Activated CD4-positive, alpha-beta memory T cell treated with anti-CD3 and anti-CD28 coated beads for 36 hours (primary cell): Measurements from ENCODE around the gene GNAZ. TPM values are rescaled to one million over a fixed set of nuclear protein-coding genes. Genes with fewer than 3 reads are reported as not detected.

Experiments
- CTCF ChIA-PET: fragments of 350-600 bp; sonication (Branson Sonifier 250); formaldehyde crosslinking; loops from one replicate; lab custom pipeline; 2021; ENCODE audit warnings: antibody characterized with exemption, inconsistent platforms; lab: Charles Lee
- POLR2A ChIA-PET: fragments of 350-600 bp; sonication (Branson Sonifier 250); formaldehyde crosslinking; loops from one replicate; lab custom pipeline; 2021; ENCODE audit warnings: antibody characterized with exemption; lab: Charles Lee
- DNase-seq: peaks from one replicate; pipeline ENCODE4 v3.0.0-alpha.2; 2020
- H3K27ac Mint-ChIP-seq: one replicate; pipeline ENCODE4 v1.8.0; 2021; ENCODE audit warnings: mixed read lengths
- H3K27me3 Mint-ChIP-seq: one replicate; pipeline ENCODE4 v1.8.0; 2021; ENCODE audit warnings: mixed read lengths
- H3K36me3 Mint-ChIP-seq: one replicate; pipeline ENCODE4 v1.8.0; 2021; ENCODE audit warnings: mixed read lengths
- H3K4me1 Mint-ChIP-seq: one replicate; pipeline ENCODE4 v1.8.0; 2021; ENCODE audit warnings: low read depth, mixed read lengths
- H3K4me3 Mint-ChIP-seq: one replicate; pipeline ENCODE4 v1.8.0; 2021; ENCODE audit warnings: mild to moderate bottlenecking, mixed read lengths
- H3K9me3 Mint-ChIP-seq: one replicate; pipeline ENCODE4 v1.8.0; 2021; ENCODE audit warnings: mixed read lengths
- intact Hi-C: fragments of 100-400 bp; cut with micrococcal nuclease; formaldehyde crosslinking; loops from one replicate; pipeline ENCODE4 v1.15.1; 2023
- total RNA-seq, 2 experiments: library from RNA; stranded (reverse); gene quantifications; one replicate each; pipeline ENCODE4 v1.2.3, GENCODE V29; 2021

Gene GNAZ
- total RNA-seq, 2 experiments from 2014 or later = 1.6 to 2.2 TPM

DNA sequence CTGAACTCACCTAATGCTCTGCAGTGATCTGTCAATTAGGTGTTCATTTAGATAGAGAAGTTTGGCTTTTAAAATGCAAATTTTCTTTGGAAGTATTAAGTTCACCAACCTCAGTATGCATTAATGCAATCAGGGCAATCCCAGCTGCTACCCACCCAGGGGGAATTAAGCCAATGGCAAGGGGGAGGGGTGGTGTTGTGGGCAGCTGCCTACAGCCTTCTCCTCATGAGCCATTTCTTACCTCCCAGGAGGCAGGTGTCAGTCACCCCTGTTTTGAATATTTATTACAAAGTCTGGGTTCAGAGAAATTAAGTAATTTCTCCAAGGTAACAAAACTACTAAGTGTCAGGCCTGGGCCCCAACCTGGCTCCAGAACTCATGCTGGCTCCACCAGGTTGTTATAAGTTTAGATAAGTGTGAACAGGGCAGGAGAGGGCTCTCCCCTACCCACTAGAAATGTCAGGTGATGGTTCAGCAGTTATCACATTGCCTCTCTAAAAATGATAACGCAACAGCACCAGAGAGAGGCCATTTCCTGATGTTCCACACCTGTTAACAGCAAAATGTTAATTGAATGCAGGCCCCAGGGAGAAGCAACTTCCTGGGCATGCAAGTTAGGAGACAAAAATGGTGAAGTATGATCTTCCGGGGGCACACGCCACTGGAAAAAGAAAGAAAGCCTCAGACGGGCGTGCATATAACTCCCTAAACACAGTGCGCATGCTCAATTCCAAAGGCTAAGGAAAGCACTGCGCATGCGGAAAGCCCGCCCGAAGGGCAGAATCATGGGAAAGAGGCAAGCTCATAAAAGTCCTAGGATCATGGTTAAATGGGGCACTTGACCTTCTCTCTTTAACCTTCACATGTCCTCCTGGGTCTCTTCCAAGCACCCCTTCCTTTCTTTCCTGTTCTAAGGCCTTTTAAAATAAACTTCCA is 35.4 kb upstream of the GNAZ start:
- Mint-ChIP-seq H3K36me3 (no peaks in the 10 kb centered on the region), H3K27ac (no peak overlapping the region), H3K4me3 (no peak overlapping the region), H3K4me1 (peaks cover 7% of the 10 kb centered on the region), H3K9me3 (no peaks in the 10 kb centered on the region), H3K27me3 (peaks cover 20% of the 10 kb centered on the region)
- ChIA-PET POLR2A (no interaction called here), CTCF (interaction anchor here (2.5 kb wide), 1 partner anchor 75 kb away, joined by 7 read pairs; no protein-coding TSS in a partner anchor)
- no peak for DNase-seq
- intact Hi-C loops = no loop called here

DNA sequence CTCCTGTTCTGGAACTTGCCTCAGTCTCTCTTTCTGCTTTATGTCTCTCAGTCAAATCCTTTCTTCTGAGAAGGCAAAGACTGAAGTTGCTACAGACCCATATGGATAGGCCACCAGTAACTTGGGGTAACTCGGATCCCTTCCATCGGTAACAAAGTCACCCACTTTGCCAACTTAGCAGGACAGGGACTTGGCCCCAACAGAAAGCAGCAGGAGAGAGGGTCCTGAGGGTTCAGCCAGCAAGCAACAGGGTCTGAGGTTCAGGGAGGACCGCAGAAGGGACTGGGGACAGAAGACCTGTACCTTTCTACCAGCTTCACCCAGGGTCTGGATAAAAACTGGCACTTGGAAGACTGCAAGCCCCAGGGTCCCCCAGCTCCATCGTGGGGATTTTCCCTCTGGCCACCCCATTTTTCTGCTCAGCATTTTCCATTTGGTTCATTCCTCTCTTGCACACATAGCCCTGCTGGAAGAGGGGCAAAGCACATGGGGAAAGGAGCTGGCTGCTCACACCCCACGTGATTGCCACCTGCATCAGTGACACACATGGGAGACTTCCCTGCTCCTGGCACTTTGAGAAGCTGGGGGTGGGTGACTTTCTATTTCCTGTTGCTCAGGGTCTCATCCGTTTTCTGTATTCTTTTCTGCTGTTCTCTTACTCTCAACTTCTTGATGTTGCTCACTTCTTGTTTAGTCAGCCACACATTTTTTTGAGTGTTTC is 34.6 kb upstream of the GNAZ start:
- POLR2A ChIA-PET = interaction anchor here (1.3 kb wide), 1 partner anchor 23 kb away, joined by 5 read pairs; no protein-coding TSS in a partner anchor
- peaks cover 20% of the 10 kb centered on the region for H3K27me3 Mint-ChIP-seq
- no peaks in the 10 kb centered on the region for H3K36me3 Mint-ChIP-seq
- no peak overlapping the region for H3K27ac Mint-ChIP-seq
- no peaks in the 10 kb centered on the region for H3K9me3 Mint-ChIP-seq
- intact Hi-C loops = loop anchor here (1.0 kb wide), 1 partner anchor 23 kb away; no protein-coding TSS in a partner anchor
- peak; percentile 61 for DNase-seq
- CTCF ChIA-PET = interaction anchor here (2.5 kb wide), 1 partner anchor 76 kb away, joined by 7 read pairs; no protein-coding TSS in a partner anchor
- H3K4me1 Mint-ChIP-seq = peaks cover 7% of the 10 kb centered on the region
- no peak overlapping the region for H3K4me3 Mint-ChIP-seq

DNA sequence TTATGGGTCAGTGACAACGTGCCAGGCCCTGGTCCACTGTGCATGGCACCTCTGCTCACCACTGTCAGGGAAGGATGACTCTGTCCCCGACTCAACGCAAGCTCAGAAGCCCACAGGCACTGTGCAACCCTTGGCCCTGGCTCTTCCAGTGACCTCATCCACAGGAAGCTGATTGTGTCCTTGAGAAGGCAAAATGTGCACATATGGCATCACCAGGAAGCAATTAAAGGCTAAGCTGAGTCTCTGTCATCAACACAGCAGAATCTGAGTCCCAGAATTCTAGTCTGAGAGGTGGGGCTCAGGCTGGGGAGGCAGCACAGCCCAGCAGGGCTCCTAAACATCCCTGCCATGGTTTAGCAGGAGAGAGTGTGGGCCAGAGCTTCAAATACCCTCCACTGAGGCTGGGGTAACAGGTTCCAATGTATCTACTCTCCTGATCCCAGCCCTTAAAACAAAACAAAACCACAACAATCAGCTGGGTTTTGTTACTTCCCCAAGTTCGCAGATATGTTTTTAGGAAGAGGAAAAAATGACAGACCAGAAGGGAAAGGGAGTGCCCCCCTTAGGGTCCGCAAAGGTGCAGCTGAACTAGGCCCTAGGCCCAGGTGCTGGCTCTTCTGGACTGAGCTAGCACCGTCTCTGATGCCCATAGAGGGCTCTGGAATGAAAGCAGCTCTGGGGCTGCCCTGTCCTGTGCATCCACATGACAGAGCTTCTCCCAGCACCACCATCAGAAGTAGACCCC is 33.5 kb upstream of the GNAZ start:
- CTCF ChIA-PET = interaction anchor here (0.9 to 2.5 kb wide), 3 partner anchors 77 to 349 kb away, joined by 3 to 7 read pairs (median 3); no protein-coding TSS in a partner anchor
- Mint-ChIP-seq H3K27ac (no peak overlapping the region), H3K4me3 (no peak overlapping the region), H3K36me3 (no peaks in the 10 kb centered on the region), H3K4me1 (peaks cover 7% of the 10 kb centered on the region), H3K9me3 (no peaks in the 10 kb centered on the region), H3K27me3 (peaks cover 24% of the 10 kb centered on the region)
- intact Hi-C loops = loop anchor here (1.0 kb wide), 1 partner anchor 25 kb away; no protein-coding TSS in a partner anchor
- POLR2A ChIA-PET = interaction anchor here (1.3 kb wide), 1 partner anchor 24 kb away, joined by 5 read pairs; no protein-coding TSS in a partner anchor
- DNase-seq = no peak

DNA sequence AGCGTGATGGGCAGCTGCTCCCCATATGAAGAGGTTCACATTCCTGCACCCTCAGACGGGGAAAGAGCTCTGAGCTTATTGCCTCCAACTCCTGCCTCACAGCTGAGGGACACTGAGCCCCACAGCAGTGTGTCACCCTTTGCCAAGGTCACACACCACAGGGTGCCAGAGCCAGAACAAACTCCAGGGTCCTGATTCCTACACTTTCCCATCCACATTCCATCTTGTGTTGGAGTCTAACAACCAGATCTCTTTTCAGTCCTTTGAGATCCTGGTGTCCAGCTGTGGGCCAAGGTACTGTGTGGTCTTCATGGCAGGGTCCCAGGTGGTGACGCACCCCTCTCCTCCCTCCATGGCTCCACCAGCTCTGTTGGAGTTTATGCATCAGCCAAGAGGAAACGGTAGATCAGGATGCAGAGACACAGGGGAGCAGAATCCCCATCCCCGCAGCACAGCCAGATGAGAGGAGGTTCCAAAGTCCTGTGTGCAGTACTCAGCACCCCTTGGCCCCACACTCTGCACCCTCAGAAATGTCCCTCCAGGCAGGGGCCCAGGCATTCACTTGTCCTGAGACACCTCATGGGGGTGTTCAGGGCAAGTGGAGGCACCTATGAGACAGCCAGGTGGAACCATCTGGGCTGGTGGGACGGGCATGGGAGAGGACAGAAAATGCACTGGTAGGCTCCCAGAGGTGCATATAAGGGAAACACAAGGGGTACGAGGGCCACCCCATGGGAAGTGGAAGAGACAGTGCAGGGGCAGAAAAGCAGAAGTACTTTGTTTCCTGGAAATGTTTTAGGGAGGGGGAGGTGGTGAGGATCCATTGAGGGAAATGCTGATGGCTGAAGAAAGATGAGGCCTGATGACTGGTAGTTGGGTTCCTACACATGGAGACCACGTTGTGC is 32.6 kb upstream of the GNAZ start:
- CTCF ChIA-PET = interaction anchor here (0.9 kb wide), 2 partner anchors 228 to 348 kb away, joined by 3 read pairs; no protein-coding TSS in a partner anchor
- DNase-seq = no peak
- intact Hi-C loops = no loop called here
- Mint-ChIP-seq H3K36me3 (no peaks in the 10 kb centered on the region), H3K4me3 (no peak overlapping the region), H3K9me3 (no peaks in the 10 kb centered on the region), H3K4me1 (peaks cover 7% of the 10 kb centered on the region), H3K27ac (no peak overlapping the region), H3K27me3 (peaks cover 26% of the 10 kb centered on the region)
- POLR2A ChIA-PET = no interaction called here

DNA sequence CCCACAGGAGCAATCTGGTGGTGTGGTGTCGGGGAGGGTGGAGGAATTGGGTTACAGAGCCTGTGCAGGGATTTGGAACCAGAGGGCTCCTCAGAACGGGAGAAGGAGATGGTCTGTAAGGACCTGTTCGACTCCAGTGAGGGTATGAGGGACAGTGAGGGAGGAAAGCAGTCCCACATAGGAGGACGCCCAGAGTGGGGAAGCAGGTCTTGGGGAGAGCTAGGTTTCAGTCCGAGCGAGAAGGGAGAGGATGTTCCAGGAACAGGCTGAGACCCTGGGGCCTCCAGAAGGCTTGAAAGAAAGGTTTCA is 32.0 kb upstream of the GNAZ start:
- Mint-ChIP-seq H3K4me1 (peaks cover 7% of the 10 kb centered on the region), H3K36me3 (no peaks in the 10 kb centered on the region), H3K9me3 (no peaks in the 10 kb centered on the region), H3K27me3 (peaks cover 22% of the 10 kb centered on the region), H3K4me3 (no peak overlapping the region), H3K27ac (no peak overlapping the region)
- no peak for DNase-seq
- intact Hi-C loops = no loop called here
- CTCF ChIA-PET = no interaction called here
- POLR2A ChIA-PET = no interaction called here

DNA sequence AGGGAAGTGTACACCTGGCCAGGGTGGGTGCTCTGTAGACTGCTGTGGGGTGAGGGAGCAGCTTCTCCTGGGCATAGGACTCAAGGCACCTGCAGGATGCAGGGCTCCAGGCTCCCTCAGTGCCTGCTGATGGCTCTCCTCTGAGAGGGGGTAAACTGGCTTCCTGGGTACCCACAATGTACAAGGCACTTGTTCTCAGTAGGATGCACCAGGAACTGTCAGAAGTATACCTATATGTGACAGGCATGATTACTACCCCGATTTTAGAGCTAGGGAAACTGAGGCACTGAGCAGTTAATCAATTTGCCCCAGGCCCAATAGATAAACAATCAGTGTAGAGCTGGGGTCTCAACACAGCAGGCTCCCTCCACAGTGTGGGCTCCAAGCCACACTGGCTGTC is 31.4 kb upstream of the GNAZ start:
- intact Hi-C loops = no loop called here
- Mint-ChIP-seq H3K4me3 (no peak overlapping the region), H3K4me1 (peaks cover 7% of the 10 kb centered on the region), H3K9me3 (no peaks in the 10 kb centered on the region), H3K27me3 (peaks cover 22% of the 10 kb centered on the region), H3K36me3 (no peaks in the 10 kb centered on the region), H3K27ac (no peak overlapping the region)
- POLR2A ChIA-PET = no interaction called here
- CTCF ChIA-PET = no interaction called here
- DNase-seq = no peak

DNA sequence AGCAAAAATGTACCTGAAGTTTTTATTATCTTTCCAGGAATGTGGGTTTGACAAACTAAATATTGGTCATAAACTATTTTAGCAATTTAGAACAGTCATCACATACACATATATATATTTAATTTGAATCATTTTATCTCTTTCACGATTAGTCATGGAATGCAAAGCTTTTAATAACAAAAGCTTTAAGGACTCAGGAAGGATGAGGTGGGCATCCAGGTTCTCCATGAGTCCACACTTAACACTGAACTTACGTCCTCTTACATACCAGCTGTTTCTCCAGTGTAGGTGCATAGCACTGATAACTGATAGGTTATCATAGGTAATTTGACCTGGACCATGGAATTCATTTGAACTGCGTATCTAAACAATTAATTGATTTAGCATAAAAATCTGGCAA is 28.1 kb upstream of the GNAZ start:
- intact Hi-C loops = no loop called here
- CTCF ChIA-PET = no interaction called here
- DNase-seq = no peak
- no peaks in the 10 kb centered on the region for H3K36me3 Mint-ChIP-seq
- H3K9me3 Mint-ChIP-seq = peaks cover 5% of the 10 kb centered on the region
- POLR2A ChIA-PET = no interaction called here
- peaks cover 25% of the 10 kb centered on the region for H3K27me3 Mint-ChIP-seq
- no peaks in the 10 kb centered on the region for H3K4me1 Mint-ChIP-seq
- H3K4me3 Mint-ChIP-seq = no peak overlapping the region
- no peak overlapping the region for H3K27ac Mint-ChIP-seq

DNA sequence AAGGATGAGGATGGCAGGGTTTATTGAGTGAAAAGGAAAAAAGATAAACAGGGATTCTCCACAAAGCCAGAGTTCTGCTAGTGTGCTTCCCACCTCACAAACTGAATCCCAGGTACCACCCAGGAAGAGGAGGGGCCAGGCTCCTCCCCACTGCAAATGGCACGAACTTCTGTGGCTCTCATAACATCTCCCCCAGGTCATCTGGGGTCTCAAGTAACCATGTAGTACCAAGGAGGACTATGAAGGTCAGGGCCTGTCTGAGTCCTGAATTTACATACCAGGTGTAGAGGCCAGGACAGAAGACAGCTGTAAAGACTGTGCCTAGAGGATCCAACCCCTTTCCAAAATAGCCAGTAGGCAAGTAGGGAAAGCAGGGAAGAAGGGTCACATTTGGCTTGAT is 25.7 kb upstream of the GNAZ start:
- POLR2A ChIA-PET = interaction anchor here (0.6 kb wide), 1 partner anchor 1959 kb away, joined by 3 read pairs; no protein-coding TSS in a partner anchor
- DNase-seq = no peak
- no peak overlapping the region for H3K27ac Mint-ChIP-seq
- H3K9me3 Mint-ChIP-seq = peaks cover 6% of the 10 kb centered on the region
- H3K4me3 Mint-ChIP-seq = no peak overlapping the region
- intact Hi-C loops = no loop called here
- H3K4me1 Mint-ChIP-seq = no peaks in the 10 kb centered on the region
- no peaks in the 10 kb centered on the region for H3K36me3 Mint-ChIP-seq
- CTCF ChIA-PET = interaction anchor here (1.2 kb wide), 2 partner anchors 25 to 687 kb away, joined by 5 read pairs; partner anchors contain the start of gene GNAZ
- H3K27me3 Mint-ChIP-seq = peaks cover 30% of the 10 kb centered on the region

DNA sequence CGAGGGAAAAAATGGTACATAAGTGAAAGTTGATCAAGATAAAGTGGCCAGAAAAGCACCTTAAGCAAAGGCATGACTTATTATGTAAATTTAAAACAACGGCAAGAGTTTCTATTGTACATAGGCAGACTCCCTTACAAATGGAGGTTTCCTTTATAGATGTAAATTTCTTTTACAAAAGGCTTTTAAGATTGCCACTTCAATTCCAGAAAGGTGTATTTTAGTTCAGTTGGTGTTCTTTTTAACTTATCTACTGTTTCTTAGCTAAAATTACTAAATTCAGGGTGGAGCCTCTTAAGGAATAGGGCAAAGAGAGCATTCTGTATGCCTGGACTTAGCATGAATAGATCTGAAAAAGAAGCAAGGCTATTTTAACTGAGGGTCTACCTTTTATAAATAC is 24.9 kb upstream of the GNAZ start:
- ChIA-PET POLR2A (no interaction called here), CTCF (interaction anchor here (1.2 kb wide), 2 partner anchors 24 to 688 kb away, joined by 5 read pairs; partner anchors contain the start of gene GNAZ)
- no peak for DNase-seq
- Mint-ChIP-seq H3K9me3 (peaks cover 6% of the 10 kb centered on the region), H3K36me3 (no peaks in the 10 kb centered on the region), H3K4me1 (no peaks in the 10 kb centered on the region), H3K27me3 (peaks cover 27% of the 10 kb centered on the region), H3K4me3 (no peak overlapping the region), H3K27ac (no peak overlapping the region)
- intact Hi-C loops = no loop called here

DNA sequence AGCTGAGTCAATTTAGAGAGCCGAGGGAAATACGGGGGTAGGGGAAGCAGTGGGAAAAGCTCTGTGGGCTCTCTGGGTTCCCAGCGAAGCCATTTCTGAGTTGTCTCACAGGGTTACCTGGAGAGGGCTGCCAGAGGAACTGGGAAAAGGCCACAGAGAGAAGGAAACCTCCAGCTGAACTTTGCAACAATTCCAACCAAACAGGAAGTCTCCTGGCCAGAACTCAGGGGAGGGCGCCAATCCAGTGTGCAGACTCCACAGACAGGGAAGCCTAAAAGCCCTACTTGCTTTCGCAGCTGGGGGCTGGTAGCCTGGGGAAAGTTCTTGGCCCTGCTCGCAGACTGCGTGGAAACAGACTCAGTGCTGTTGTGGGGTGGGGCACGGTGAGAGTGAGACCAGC is 23.1 kb upstream of the GNAZ start:
- intact Hi-C loops = no loop called here
- Mint-ChIP-seq H3K4me1 (no peaks in the 10 kb centered on the region), H3K27ac (no peak overlapping the region), H3K27me3 (peaks cover 25% of the 10 kb centered on the region), H3K4me3 (no peak overlapping the region), H3K9me3 (peaks cover 6% of the 10 kb centered on the region), H3K36me3 (no peaks in the 10 kb centered on the region)
- ChIA-PET POLR2A (no interaction called here), CTCF (interaction anchor here (1.0 kb wide), 1 partner anchor 35 kb away, joined by 3 read pairs; no protein-coding TSS in a partner anchor)
- no peak for DNase-seq

DNA sequence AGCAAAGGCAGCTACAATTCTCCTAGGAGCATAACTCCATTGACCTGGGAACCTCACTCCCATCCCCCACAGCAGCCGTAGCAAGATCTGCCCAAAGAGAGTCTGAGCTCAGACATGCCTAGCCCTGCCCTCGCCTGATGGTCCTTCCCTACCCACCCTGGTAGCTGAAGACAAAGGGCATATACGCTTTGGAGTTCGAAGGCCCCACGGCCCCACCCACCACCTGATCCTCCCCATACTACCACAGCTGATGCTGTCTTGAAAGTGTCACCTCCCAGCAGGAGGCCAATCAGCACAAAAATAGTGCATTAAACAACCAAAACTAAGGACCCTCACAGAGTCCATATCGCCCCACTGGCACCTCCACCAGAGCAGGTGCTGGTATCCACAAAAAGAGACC is 22.6 kb upstream of the GNAZ start:
- no peak overlapping the region for H3K27ac Mint-ChIP-seq
- CTCF ChIA-PET = no interaction called here
- peaks cover 21% of the 10 kb centered on the region for H3K27me3 Mint-ChIP-seq
- no peaks in the 10 kb centered on the region for H3K36me3 Mint-ChIP-seq
- DNase-seq = no peak
- H3K4me3 Mint-ChIP-seq = no peak overlapping the region
- no peaks in the 10 kb centered on the region for H3K4me1 Mint-ChIP-seq
- POLR2A ChIA-PET = no interaction called here
- peaks cover 6% of the 10 kb centered on the region for H3K9me3 Mint-ChIP-seq
- intact Hi-C loops = no loop called here
